ENCODE data around the gene COP1. TPM values are rescaled to one million over a fixed set of nuclear protein-coding genes. Genes with fewer than 3 reads are reported as not detected.

The COP1 gene
- total and polyA plus RNA-seq, 2 donors (not counting 1 experiment from before 2014, with no cell fraction given) = 18.7 to 68.5 TPM

DNA sequence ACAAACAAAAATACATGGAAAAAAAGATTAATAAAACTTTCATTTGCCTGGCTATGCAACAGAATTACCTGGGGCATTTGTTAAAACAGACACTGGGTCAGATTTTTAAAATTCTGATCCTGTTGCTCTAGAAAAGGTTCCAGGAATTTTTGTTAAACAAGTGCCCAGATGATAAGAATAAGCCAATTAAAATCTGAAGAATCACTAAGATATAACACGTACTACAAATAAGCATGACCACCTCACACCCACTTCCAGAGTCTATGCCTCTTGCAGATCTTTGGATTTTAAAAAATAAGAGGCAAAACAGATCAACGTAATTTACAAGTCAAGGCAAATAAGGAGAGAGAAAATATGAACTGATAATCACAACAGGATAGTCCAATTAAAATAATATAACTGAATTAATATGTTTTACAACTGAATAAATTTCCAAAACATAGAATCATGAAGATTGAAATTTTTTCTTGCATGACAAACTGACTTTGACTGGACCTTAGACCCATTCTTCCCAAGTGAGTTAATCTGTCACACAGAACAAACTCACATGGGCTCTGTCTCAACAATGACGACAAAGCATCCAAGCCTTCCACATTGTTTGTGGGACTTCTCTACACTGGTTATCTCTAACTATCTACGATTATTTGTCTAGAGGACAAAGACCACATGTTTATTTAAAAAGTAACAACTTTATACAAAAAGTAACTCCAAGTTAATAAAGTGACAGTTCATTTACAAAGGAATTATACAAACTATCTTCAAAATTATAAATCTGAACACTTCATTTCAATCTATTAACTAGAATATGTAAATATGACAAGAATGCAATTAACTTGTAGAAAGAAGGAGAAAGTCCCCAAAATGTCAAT, 56.9 kb downstream of the COP1 start:
- Mint-ChIP-seq H3K4me3 (no peak overlapping the region), H3K27ac (no peak overlapping the region), H3K4me1 (peaks cover 1% of the 10 kb centered on the region), H3K27me3 (no peaks in the 10 kb centered on the region), H3K9me3 (ENCODE audit: insufficient read depth) (peaks cover 2% of the 10 kb centered on the region)
- Histone ChIP-seq H2AFZ (ENCODE audit: insufficient read depth, low read depth, low read length, poor library complexity, severe bottlenecking) (no peak overlapping the region), H3K4me1 (ENCODE audit: control insufficient read depth in 2 of 2, insufficient read depth in 2 of 2, low read length in 2 of 2) (no peaks in the 10 kb centered on the region), H3K36me3 (replicated peaks in 1 of 2; ENCODE audit: control extremely low read depth in 1 of 2, control insufficient read depth in 1 of 2, extremely low read depth in 1 of 2, insufficient read depth in 2 of 2, low read length in 1 of 2) (peaks cover 3 to 42% of the 10 kb centered on the region in 2 experiments), H4K20me1 (ENCODE audit: control insufficient read depth, insufficient read depth, low read length, poor library complexity, severe bottlenecking) (peaks cover 12% of the 10 kb centered on the region), H3K27ac (ENCODE audit: low read length in 2 of 2) (no peak overlapping the region), H3K4me2 (replicated peaks; ENCODE audit: low read depth, low read length, poor library complexity, severe bottlenecking) (no peak overlapping the region), H3K27me3 (replicated peaks in 1 of 4; ENCODE audit: control extremely low read depth in 1 of 4, control insufficient read depth in 3 of 4, insufficient read depth in 4 of 4, low read length in 3 of 4) (no peaks in the 10 kb centered on the region), H3K9me3 (ENCODE audit: control extremely low read depth in 1 of 3, control insufficient read depth in 2 of 3, insufficient read depth in 1 of 3, low read length in 2 of 3) (peaks cover 0 to 4% (median 0%) of the 10 kb centered on the region in 3 donors), H3K9ac (ENCODE audit: low read length) (no peak overlapping the region), H3K79me2 (ENCODE audit: control insufficient read depth, insufficient read depth, low read length) (peaks cover 48% of the 10 kb centered on the region), H3K4me3 (ENCODE audit: control extremely low read depth in 1 of 5, extremely low read depth in 1 of 5, insufficient read depth in 1 of 5, low read depth in 2 of 5, low read length in 4 of 5) (no peak overlapping the region)
- POLR2A ChIA-PET = no interaction called here
- no peak for DNase-seq
- WGBS (ENCODE audit: insufficient coverage) = 100% methylated on average over 1 of the region's 4 CpGs
- CTCF ChIA-PET = no interaction called here
- TF ChIP-seq EZH2 (IDR thresholded peaks at IDR 0.05; ENCODE audit: borderline replicate concordance, insufficient read depth, low read depth, low read length, poor library complexity, severe bottlenecking) = no peak
- TF ChIP-seq, protein P1, sequence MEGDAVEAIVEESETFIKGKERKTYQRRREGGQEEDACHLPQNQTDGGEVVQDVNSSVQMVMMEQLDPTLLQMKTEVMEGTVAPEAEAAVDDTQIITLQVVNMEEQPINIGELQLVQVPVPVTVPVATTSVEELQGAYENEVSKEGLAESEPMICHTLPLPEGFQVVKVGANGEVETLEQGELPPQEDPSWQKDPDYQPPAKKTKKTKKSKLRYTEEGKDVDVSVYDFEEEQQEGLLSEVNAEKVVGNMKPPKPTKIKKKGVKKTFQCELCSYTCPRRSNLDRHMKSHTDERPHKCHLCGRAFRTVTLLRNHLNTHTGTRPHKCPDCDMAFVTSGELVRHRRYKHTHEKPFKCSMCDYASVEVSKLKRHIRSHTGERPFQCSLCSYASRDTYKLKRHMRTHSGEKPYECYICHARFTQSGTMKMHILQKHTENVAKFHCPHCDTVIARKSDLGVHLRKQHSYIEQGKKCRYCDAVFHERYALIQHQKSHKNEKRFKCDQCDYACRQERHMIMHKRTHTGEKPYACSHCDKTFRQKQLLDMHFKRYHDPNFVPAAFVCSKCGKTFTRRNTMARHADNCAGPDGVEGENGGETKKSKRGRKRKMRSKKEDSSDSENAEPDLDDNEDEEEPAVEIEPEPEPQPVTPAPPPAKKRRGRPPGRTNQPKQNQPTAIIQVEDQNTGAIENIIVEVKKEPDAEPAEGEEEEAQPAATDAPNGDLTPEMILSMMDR (IDR thresholded peaks at IDR 0.05) = no peak
- no peak for ATAC-seq (ENCODE audit: low read depth)
- intact Hi-C loops (cut with micrococcal nuclease) = no loop called here

DNA sequence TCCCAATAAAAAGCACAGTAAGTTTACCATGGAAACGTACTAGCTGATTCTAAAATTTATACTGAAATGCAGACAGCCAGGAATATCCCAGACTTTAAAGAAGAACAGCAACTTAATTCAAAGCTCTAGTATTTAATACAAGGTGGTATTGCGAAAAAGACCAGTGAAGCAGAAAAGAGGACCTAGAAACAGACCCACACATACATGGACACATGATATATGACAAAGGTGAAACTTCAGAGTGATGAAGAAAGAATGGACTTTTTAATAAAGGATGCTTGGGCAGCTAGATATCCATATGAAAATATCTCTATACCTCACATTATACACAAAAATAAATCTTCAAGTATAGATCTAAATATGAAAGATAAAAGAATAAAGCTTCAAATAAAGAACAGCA, 62.6 kb downstream of the COP1 start:
- no CpG with 5 or more reads among the region's 2 CpGs for WGBS (ENCODE audit: insufficient coverage)
- Histone ChIP-seq H3K27ac (ENCODE audit: low read length in 2 of 2) (no peak overlapping the region), H3K4me2 (replicated peaks; ENCODE audit: low read depth, low read length, poor library complexity, severe bottlenecking) (no peak overlapping the region), H3K27me3 (replicated peaks in 1 of 4; ENCODE audit: control extremely low read depth in 1 of 4, control insufficient read depth in 3 of 4, insufficient read depth in 4 of 4, low read length in 3 of 4) (no peaks in the 10 kb centered on the region), H3K36me3 (replicated peaks in 1 of 2; ENCODE audit: control extremely low read depth in 1 of 2, control insufficient read depth in 1 of 2, extremely low read depth in 1 of 2, insufficient read depth in 2 of 2, low read length in 1 of 2) (peaks cover 12 to 23% of the 10 kb centered on the region in 2 experiments), H4K20me1 (ENCODE audit: control insufficient read depth, insufficient read depth, low read length, poor library complexity, severe bottlenecking) (peaks cover 24% of the 10 kb centered on the region), H3K79me2 (ENCODE audit: control insufficient read depth, insufficient read depth, low read length) (peaks cover 71% of the 10 kb centered on the region), H3K9me3 (ENCODE audit: control extremely low read depth in 1 of 3, control insufficient read depth in 2 of 3, insufficient read depth in 1 of 3, low read length in 2 of 3) (peaks cover 0 to 4% (median 0%) of the 10 kb centered on the region in 3 donors), H3K4me1 (ENCODE audit: control insufficient read depth in 2 of 2, insufficient read depth in 2 of 2, low read length in 2 of 2) (no peaks in the 10 kb centered on the region), H2AFZ (ENCODE audit: insufficient read depth, low read depth, low read length, poor library complexity, severe bottlenecking) (no peak overlapping the region), H3K4me3 (ENCODE audit: control extremely low read depth in 1 of 5, extremely low read depth in 1 of 5, insufficient read depth in 1 of 5, low read depth in 2 of 5, low read length in 4 of 5) (no peak overlapping the region), H3K9ac (ENCODE audit: low read length) (no peak overlapping the region)
- H3K9me3 Mint-ChIP-seq (ENCODE audit: insufficient read depth) = no peaks in the 10 kb centered on the region
- H3K27me3 Mint-ChIP-seq = no peaks in the 10 kb centered on the region
- no peak for DNase-seq
- intact Hi-C loops (cut with micrococcal nuclease) = no loop called here
- H3K4me3 Mint-ChIP-seq = no peak overlapping the region
- ChIA-PET CTCF (interaction anchor here (0.6 kb wide), 1 partner anchor 228 kb away, joined by 3 read pairs; no protein-coding TSS in a partner anchor), POLR2A (no interaction called here)
- peaks cover 6% of the 10 kb centered on the region for H3K4me1 Mint-ChIP-seq
- no peak overlapping the region for H3K27ac Mint-ChIP-seq
- no peak for ATAC-seq (ENCODE audit: low read depth)
- TF ChIP-seq, protein P1 (IDR thresholded peaks at IDR 0.05) = no peak
- TF ChIP-seq EZH2 (IDR thresholded peaks at IDR 0.05; ENCODE audit: borderline replicate concordance, insufficient read depth, low read depth, low read length, poor library complexity, severe bottlenecking) = no peak
